Mucosa of descending colon (tissue), 3 donors: ENCODE measurements around the gene ANP32E. TPM values are rescaled to one million over a fixed set of nuclear protein-coding genes. Genes with fewer than 3 reads are reported as not detected.
"Not testable (repeated sequence)": the region's sequence is repeated elsewhere in the genome, so short reads cannot be mapped to it uniquely, and the experiment has no call there.

Experiments
- ATAC-seq: fragments of 200-7000 bp; cut with Tn5 transposase; one replicate; pipeline ENCODE4 v1.9.1; 2020; ENCODE audit warnings: mild to moderate bottlenecking, moderate library complexity
- DNase-seq, 3 donors: peaks; one replicate each; pipeline ENCODE4 v3.0.0-alpha.2; 2020
- H3K36me3 ChIP-seq: fragments of 200-600 bp; one replicate; pipeline ENCODE4 v1.8.0; 2021; ENCODE audit warnings: low read depth, mild to moderate bottlenecking
- H3K4me1 ChIP-seq: fragments of 200-600 bp; one replicate; pipeline ENCODE4 v1.8.0; 2021; ENCODE audit warnings: low read depth, mild to moderate bottlenecking
- H3K4me3 ChIP-seq: fragments of 200-600 bp; one replicate; pipeline ENCODE4 v1.8.0; 2021; ENCODE audit warnings: mild to moderate bottlenecking
- H3K9me3 ChIP-seq: fragments of 200-600 bp; one replicate; pipeline ENCODE4 v1.8.0; 2021; ENCODE audit warnings: mild to moderate bottlenecking
- CTCF ChIP-seq: fragments of 200-600 bp; IDR thresholded peaks from one replicate; pipeline ENCODE4 v1.8.0; 2022; ENCODE audit warnings: antibody characterized with exemption, mild to moderate bottlenecking
- intact Hi-C, 2 donors: fragments of 100-400 bp; cut with DNase I in 1 of 2; cut with micrococcal nuclease in 1 of 2; formaldehyde crosslinking; loops; one replicate each; pipeline versions ENCODE4 v1.11.0 to v1.11.1; 2022; cut with DNase I, micrococcal nuclease
- total RNA-seq, 3 donors: library from RNA; stranded (reverse); fragmentation: NEBNext Ultra II Directional in 2 of 3; extraction: Animal tissue kit (Norgen Biotek cat#: 25700) in 2 of 3; gene quantifications; one replicate each; pipeline versions ENCODE4 v1.2.1 to v1.2.4, GENCODE V29; 2021 to 2023
- donor health status: DM: no; HTN: no; CAD: no; lungs with moderate emphysema.
- donor health status: DM: no; HTN: no; CAD: no.
- donor health status: DM: no; HTN: yes; CAD: no.

Gene ANP32E
- total RNA-seq, 3 donors from 2014 or later: 7.3 to 23.6 (median 19.4) TPM

GRCh38 chr1:150226486-150226885, 9.4 kb downstream of the ANP32E start:
- Histone ChIP-seq H3K4me1 (no peaks in the 10 kb centered on the region), H3K9me3 (no peaks in the 10 kb centered on the region), H3K36me3 (no peaks in the 10 kb centered on the region), H3K4me3 (no peak overlapping the region)
- no peak for TF ChIP-seq CTCF
- intact Hi-C loops: no loop called here
- DNase-seq: no peak
- no peak for ATAC-seq

- TF ChIP-seq CTCF: no peak
- ATAC-seq (no peak), DNase-seq (no peak)
- Histone ChIP-seq H3K9me3 (no peaks in the 10 kb centered on the region), H3K36me3 (no peaks in the 10 kb centered on the region), H3K4me1 (no peaks in the 10 kb centered on the region), H3K4me3 (no peak overlapping the region)
- intact Hi-C loops: no loop called here
Measured at GRCh38 chr1:150225546-150225945, 10.4 kb downstream of the ANP32E start.

GRCh38 chr1:150224983-150225382, 10.9 kb downstream of the ANP32E start:
- no peak for DNase-seq
- Histone ChIP-seq H3K9me3 (no peaks in the 10 kb centered on the region), H3K4me1 (no peaks in the 10 kb centered on the region), H3K4me3 (no peak overlapping the region), H3K36me3 (no peaks in the 10 kb centered on the region)
- ATAC-seq: no peak
- intact Hi-C loops: no loop called here
- no peak for TF ChIP-seq CTCF

GRCh38 chr1:150221552-150221951, 14.4 kb downstream of the ANP32E start:
- intact Hi-C loops: no loop called here
- peak; percentile 42 for ATAC-seq
- H3K36me3 ChIP-seq: no peaks in the 10 kb centered on the region
- DNase-seq: no peak
- H3K4me1 ChIP-seq: no peaks in the 10 kb centered on the region
- H3K9me3 ChIP-seq: no peaks in the 10 kb centered on the region
- TF ChIP-seq CTCF: no peak
- no peak overlapping the region for H3K4me3 ChIP-seq

GRCh38 chr1:150215855-150216254, 20.1 kb downstream of the ANP32E start:
- intact Hi-C loops, DNase-seq, H3K9me3 ChIP-seq, H3K36me3 ChIP-seq, ATAC-seq, H3K4me3 ChIP-seq, H3K4me1 ChIP-seq: not testable (repeated sequence)

GRCh38 chr1:150214099-150214756, 21.7 kb downstream of the ANP32E start:
- H3K9me3 ChIP-seq, DNase-seq, intact Hi-C loops, ATAC-seq, H3K4me1 ChIP-seq, H3K36me3 ChIP-seq, H3K4me3 ChIP-seq: not testable (repeated sequence)
